GM12878 (cell line): ENCODE results near the gene ARHGAP20. TPM values are rescaled to one million over a fixed set of nuclear protein-coding genes. Genes with fewer than 3 reads are reported as not detected.

Experiments used
- ATAC-seq: fragments of 200-7000 bp; cut with Tn5 transposase; 3 replicates; pipeline ENCODE4 v1.9.1; 2020; ENCODE audit warnings: mild to moderate bottlenecking, moderate library complexity
- BruUV-seq: library from RNA; stranded (reverse); fragments of 400-500 nt; replicated peaks from 2 replicates; lab custom pipeline; 2021; lab: Mats Ljungman, UMichigan
- CTCF ChIA-PET: fragments of 300-600 bp; sonication (Branson Sonifier 250); formaldehyde crosslinking; extraction: SDS; loops from one replicate; lab custom pipeline; 2021; ENCODE audit warnings: inconsistent platforms; lab: Yijun Ruan, JAX
- POLR2A ChIA-PET: fragments of 350-600 bp; formaldehyde crosslinking; extraction: SDS; loops from one replicate; lab custom pipeline; 2021; ENCODE audit warnings: inconsistent platforms; lab: Charles Lee
- RAD21 ChIA-PET: fragments of 300-600 bp; sonication (Branson Sonifier 250); formaldehyde crosslinking; loops from one replicate; lab custom pipeline; 2023; ENCODE audit warnings: antibody characterized with exemption; ENCODE audit not compliant: unreplicated experiment; lab: Charles Lee
- SMC1A ChIA-PET: fragments of 300-600 bp; sonication (Branson Sonifier 250); formaldehyde crosslinking; loops from one replicate; lab custom pipeline; 2023; ENCODE audit not compliant: unreplicated experiment, uncharacterized antibody; lab: Charles Lee
- DNase-seq: peaks from one replicate; pipeline ENCODE4 v3.0.0-alpha.2; 2011; ENCODE audit warnings: low read depth, low spot score
- FAIRE-seq: peaks from 3 replicates; lab custom pipeline; 2011; peaks lifted over from hg19 to GRCh38; lab: Jason Lieb, UNC
- H2AFZ ChIP-seq: 2 replicates; pipeline ENCODE4 v1.6.0; 2011; ENCODE audit warnings: low read depth, low read length, control low read depth; ENCODE audit not compliant: control insufficient read depth
- H3K27ac ChIP-seq: 2 replicates; pipeline ENCODE4 v1.5.1; 2011; ENCODE audit warnings: control low read depth; ENCODE audit not compliant: control insufficient read depth, insufficient read depth
- H3K27me3 ChIP-seq, 2 experiments: replicated peaks in 1 of 2; 2 replicates each; pipeline versions ENCODE4 v1.6.0 to v1.6.1; 2011; ENCODE audit warnings: low read length in 1 of 2; ENCODE audit not compliant: control insufficient read depth in 2 of 2, insufficient read depth in 2 of 2
- H3K36me3 ChIP-seq, 2 experiments: 2 replicates each; pipeline ENCODE4 v1.5.1; 2011; ENCODE audit warnings: low read length in 1 of 2; ENCODE audit not compliant: control insufficient read depth in 2 of 2, insufficient read depth in 2 of 2
- H3K4me1 ChIP-seq: 2 replicates; pipeline ENCODE4 v1.6.1; 2011; ENCODE audit warnings: mild to moderate bottlenecking, low read length, moderate library complexity, mixed read lengths; ENCODE audit not compliant: control insufficient read depth, insufficient read depth
- H3K4me2 ChIP-seq: 2 replicates; pipeline ENCODE4 v1.6.0; 2011; ENCODE audit warnings: control low read depth; ENCODE audit not compliant: control insufficient read depth, insufficient read depth
- H3K4me3 ChIP-seq: fragments of 200-600 bp; sonication (generic); 2 replicates; pipeline ENCODE4 v1.5.1; 2016
- H3K79me2 ChIP-seq: 2 replicates; pipeline ENCODE4 v1.6.0; 2011; ENCODE audit warnings: low read length; ENCODE audit not compliant: control insufficient read depth, insufficient read depth
- H3K9ac ChIP-seq: 2 replicates; pipeline ENCODE4 v1.8.0; 2011; ENCODE audit warnings: low read length, control low read depth, mixed read lengths; ENCODE audit not compliant: control insufficient read depth, insufficient read depth
- H3K9me3 ChIP-seq: replicated peaks from 3 replicates; pipeline ENCODE4 v1.5.1; 2011; ENCODE audit warnings: mild to moderate bottlenecking, low read length; ENCODE audit not compliant: control insufficient read depth, insufficient read depth
- H4K20me1 ChIP-seq: 2 replicates; pipeline ENCODE4 v1.6.0; 2011; ENCODE audit not compliant: control insufficient read depth, insufficient read depth
- BMI1 ChIP-seq: fragments of 450-650 bp; IDR thresholded peaks from 2 replicates; pipeline ENCODE4 v1.6.1; 2016; ENCODE audit warnings: mild to moderate bottlenecking, moderate library complexity, borderline replicate concordance
- CBX3 ChIP-seq: fragments of 200-600 bp; sonication (generic); IDR thresholded peaks from 2 replicates; pipeline ENCODE4 v1.6.1; 2016; ENCODE audit warnings: low read depth, borderline replicate concordance
- FOS ChIP-seq: IDR thresholded peaks from 3 replicates; pipeline ENCODE4 v1.6.1; 2011; ENCODE audit warnings: borderline replicate concordance; ENCODE audit not compliant: insufficient read length; ENCODE audit errors: extremely low read depth
- FOXK2 ChIP-seq: fragments of 450-650 bp; IDR thresholded peaks from 2 replicates; pipeline ENCODE4 v1.6.1; 2017; ENCODE audit warnings: mild to moderate bottlenecking, moderate library complexity
- IKZF1 ChIP-seq: fragments of 450-650 bp; conservative IDR thresholded peaks from 2 replicates; pipeline ENCODE4 v1.6.1; 2017; ENCODE audit warnings: antibody characterized with exemption, mild to moderate bottlenecking
- MYC ChIP-seq: IDR thresholded peaks from 2 replicates; pipeline ENCODE4 v1.6.1; 2011; ENCODE audit warnings: mild to moderate bottlenecking, low read length, moderate library complexity, inconsistent platforms; ENCODE audit not compliant: insufficient read depth, insufficient replicate concordance, insufficient read length, severe bottlenecking
- NR2C2 ChIP-seq: IDR thresholded peaks from 2 replicates; pipeline ENCODE4 v1.6.1; 2011; ENCODE audit warnings: borderline replicate concordance, low read depth; ENCODE audit not compliant: control insufficient read depth, insufficient read length
- RAD51 ChIP-seq: fragments of 450-650 bp; IDR thresholded peaks from 2 replicates; pipeline ENCODE4 v1.6.1; 2016; ENCODE audit warnings: moderate library complexity, mild to moderate bottlenecking, inconsistent platforms
- RELA ChIP-seq: fragments of 450-650 bp; IDR thresholded peaks from 2 replicates; pipeline ENCODE4 v1.8.0; 2014; ENCODE audit warnings: borderline replicate concordance; ENCODE audit not compliant: partially characterized antibody
- SREBF1 ChIP-seq: IDR thresholded peaks from 2 replicates; pipeline ENCODE4 v1.6.1; 2012; ENCODE audit warnings: mild to moderate bottlenecking, low read length
- in situ Hi-C: fragments of 300-500 bp; cut with MboI; formaldehyde crosslinking; loops from 9 replicates; pipeline ENCODE4 v1.14.3; 2018; ENCODE audit warnings: mixed read lengths
- intact Hi-C: fragments of 100-400 bp; cut with micrococcal nuclease; formaldehyde crosslinking; loops from one replicate; pipeline ENCODE4 v1.14.2; 2022; ENCODE audit not compliant: unreplicated experiment
- polyA plus RNA-seq, 11 experiments: library from polyadenylated mRNA; depleted of rRNA in 4 of 11; unstranded in 6 of 11; stranded (reverse) in 5 of 11; fragments of >200 nt; fragmentation: Nextera tagmentation in 4 of 11; fragmentation: Illumina TruSeq in 1 of 11; extraction: Ambion mirVana in 4 of 11; extraction: Trizol in 1 of 11; gene quantifications; 1 replicate in 1 of 11; 2 replicates in 10 of 11; pipeline versions ENCODE4 v1.2.1 to v1.2.3, GENCODE V29; 2011 to 2016; ENCODE audit warnings: inconsistent platforms in 2 of 11, missing spikeins in 2 of 11, low read depth in 1 of 11
- total RNA-seq, 4 experiments: library from RNA; depleted of rRNA in 3 of 4; stranded (reverse); fragments of >200 nt in 3 of 4; fragmentation: Illumina TruSeq in 1 of 4; extraction: Trizol in 1 of 4; gene quantifications; 2 replicates each; pipeline versions ENCODE4 v1.2.1 to v1.2.3, GENCODE V29; 2013 to 2021
- TF ChIP-seq, protein P1 (sequence below): IDR thresholded peaks from 2 replicates; pipeline ENCODE4 v1.6.1; 2011; ENCODE audit warnings: low read depth, low read length, improper control_type of control experiment, borderline replicate concordance
- TF ChIP-seq, protein P2 (sequence below): IDR thresholded peaks from 2 replicates; pipeline ENCODE4 v1.6.1; 2012; ENCODE audit warnings: improper control_type of control experiment, low read depth, low read length; ENCODE audit not compliant: insufficient replicate concordance

The ARHGAP20 gene
- total and polyA plus RNA-seq, 10 of the 15 experiments (the other 5 are each of a cell fraction or from before 2014, with no cell fraction given) = 0.01 TPM; not detected in 9

DNA sequence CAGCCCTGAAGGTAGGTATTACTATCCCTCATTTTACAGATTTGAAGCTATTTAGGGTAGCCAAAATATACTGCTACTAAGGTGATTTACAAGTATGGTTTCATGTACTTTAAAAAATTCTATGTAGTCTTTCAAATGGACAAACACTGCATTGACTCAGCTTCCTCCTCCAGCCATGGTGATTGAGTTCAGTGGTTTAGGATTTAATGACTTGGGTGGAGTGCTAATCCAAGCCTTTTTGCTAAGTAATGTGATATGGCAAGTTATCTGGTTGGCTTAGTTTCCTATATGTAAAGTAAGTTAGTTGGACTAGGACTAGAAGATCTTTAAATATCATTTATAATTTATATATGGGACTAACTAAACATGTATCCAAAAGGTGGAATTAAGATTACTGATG lies 77.9 kb downstream of the ARHGAP20 start:
- H4K20me1 ChIP-seq = no peaks in the 10 kb centered on the region
- ChIA-PET SMC1A (interaction anchor here (0.6 to 1.3 kb wide), 2 partner anchors 26 to 436 kb away, joined by 3 read pairs; no protein-coding TSS in a partner anchor), POLR2A (no interaction called here), CTCF (interaction anchor here (1.2 kb wide), 1 partner anchor 13 kb away, joined by 3 read pairs; no protein-coding TSS in a partner anchor), RAD21 (no interaction called here)
- H3K27me3 ChIP-seq = no peaks in the 10 kb centered on the region; a peak in 1 of 4 replicates
- H3K27ac ChIP-seq = no peak overlapping the region
- in situ Hi-C loops = no loop called here
- no peaks in the 10 kb centered on the region for H3K4me1 ChIP-seq
- ATAC-seq = no peak
- TF ChIP-seq RAD51 (no peak), RELA (no peak), SREBF1 (no peak), MYC (no peak), BMI1 (no peak), IKZF1 (no peak), FOXK2 (no peak), NR2C2 (no peak), FOS (no peak), CBX3 (no peak)
- TF ChIP-seq, protein P1, sequence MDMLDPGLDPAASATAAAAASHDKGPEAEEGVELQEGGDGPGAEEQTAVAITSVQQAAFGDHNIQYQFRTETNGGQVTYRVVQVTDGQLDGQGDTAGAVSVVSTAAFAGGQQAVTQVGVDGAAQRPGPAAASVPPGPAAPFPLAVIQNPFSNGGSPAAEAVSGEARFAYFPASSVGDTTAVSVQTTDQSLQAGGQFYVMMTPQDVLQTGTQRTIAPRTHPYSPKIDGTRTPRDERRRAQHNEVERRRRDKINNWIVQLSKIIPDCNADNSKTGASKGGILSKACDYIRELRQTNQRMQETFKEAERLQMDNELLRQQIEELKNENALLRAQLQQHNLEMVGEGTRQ = no peak
- TF ChIP-seq, protein P2, sequence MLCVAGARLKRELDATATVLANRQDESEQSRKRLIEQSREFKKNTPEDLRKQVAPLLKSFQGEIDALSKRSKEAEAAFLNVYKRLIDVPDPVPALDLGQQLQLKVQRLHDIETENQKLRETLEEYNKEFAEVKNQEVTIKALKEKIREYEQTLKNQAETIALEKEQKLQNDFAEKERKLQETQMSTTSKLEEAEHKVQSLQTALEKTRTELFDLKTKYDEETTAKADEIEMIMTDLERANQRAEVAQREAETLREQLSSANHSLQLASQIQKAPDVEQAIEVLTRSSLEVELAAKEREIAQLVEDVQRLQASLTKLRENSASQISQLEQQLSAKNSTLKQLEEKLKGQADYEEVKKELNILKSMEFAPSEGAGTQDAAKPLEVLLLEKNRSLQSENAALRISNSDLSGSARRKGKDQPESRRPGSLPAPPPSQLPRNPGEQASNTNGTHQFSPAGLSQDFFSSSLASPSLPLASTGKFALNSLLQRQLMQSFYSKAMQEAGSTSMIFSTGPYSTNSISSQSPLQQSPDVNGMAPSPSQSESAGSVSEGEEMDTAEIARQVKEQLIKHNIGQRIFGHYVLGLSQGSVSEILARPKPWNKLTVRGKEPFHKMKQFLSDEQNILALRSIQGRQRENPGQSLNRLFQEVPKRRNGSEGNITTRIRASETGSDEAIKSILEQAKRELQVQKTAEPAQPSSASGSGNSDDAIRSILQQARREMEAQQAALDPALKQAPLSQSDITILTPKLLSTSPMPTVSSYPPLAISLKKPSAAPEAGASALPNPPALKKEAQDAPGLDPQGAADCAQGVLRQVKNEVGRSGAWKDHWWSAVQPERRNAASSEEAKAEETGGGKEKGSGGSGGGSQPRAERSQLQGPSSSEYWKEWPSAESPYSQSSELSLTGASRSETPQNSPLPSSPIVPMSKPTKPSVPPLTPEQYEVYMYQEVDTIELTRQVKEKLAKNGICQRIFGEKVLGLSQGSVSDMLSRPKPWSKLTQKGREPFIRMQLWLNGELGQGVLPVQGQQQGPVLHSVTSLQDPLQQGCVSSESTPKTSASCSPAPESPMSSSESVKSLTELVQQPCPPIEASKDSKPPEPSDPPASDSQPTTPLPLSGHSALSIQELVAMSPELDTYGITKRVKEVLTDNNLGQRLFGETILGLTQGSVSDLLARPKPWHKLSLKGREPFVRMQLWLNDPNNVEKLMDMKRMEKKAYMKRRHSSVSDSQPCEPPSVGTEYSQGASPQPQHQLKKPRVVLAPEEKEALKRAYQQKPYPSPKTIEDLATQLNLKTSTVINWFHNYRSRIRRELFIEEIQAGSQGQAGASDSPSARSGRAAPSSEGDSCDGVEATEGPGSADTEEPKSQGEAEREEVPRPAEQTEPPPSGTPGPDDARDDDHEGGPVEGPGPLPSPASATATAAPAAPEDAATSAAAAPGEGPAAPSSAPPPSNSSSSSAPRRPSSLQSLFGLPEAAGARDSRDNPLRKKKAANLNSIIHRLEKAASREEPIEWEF = no peak
- H3K9ac ChIP-seq = no peak overlapping the region
- no peak overlapping the region for H2AFZ ChIP-seq
- H3K79me2 ChIP-seq = no peaks in the 10 kb centered on the region
- no peak for FAIRE-seq
- no peaks in the 10 kb centered on the region for H3K36me3 ChIP-seq
- H3K4me2 ChIP-seq = no peak overlapping the region
- H3K9me3 ChIP-seq = no peaks in the 10 kb centered on the region; the same call in 2 of the 3 replicates
- DNase-seq = no peak
- no peak overlapping the region for H3K4me3 ChIP-seq
- BruUV-seq = no TSS peak
- intact Hi-C loops = no loop called here
